DND-41 (cell line): Measurements from ENCODE around the gene DDX39A.

Source experiments
- ATAC-seq: fragments of 200-7000 bp; cut with Tn5 transposase; 3 replicates; pipeline ENCODE4 v1.9.1; 2021; ENCODE audit warnings: low read depth; ENCODE audit not compliant: insufficient read depth
- DNase-seq: peaks from one replicate; pipeline ENCODE4 v3.0.0-alpha.2; 2020
- H2AFZ ChIP-seq: 2 replicates; pipeline ENCODE4 v1.6.0; 2012; ENCODE audit warnings: low read depth, low read length
- H3K27ac ChIP-seq: 2 replicates; pipeline ENCODE4 v1.5.1; 2012; ENCODE audit warnings: low read length, inconsistent platforms
- H3K27me3 ChIP-seq: fragments of 200-600 bp; sonication (generic); 2 replicates; pipeline ENCODE4 v1.6.0; 2012; ENCODE audit warnings: low read length, mild to moderate bottlenecking, inconsistent platforms; ENCODE audit not compliant: insufficient read depth, poor library complexity
- H3K36me3 ChIP-seq: 2 replicates; pipeline ENCODE4 v1.5.1; 2012; ENCODE audit warnings: low read length, inconsistent platforms; ENCODE audit not compliant: insufficient read depth
- H3K4me1 ChIP-seq: 2 replicates; pipeline ENCODE4 v1.5.1; 2012; ENCODE audit warnings: mild to moderate bottlenecking, low read length; ENCODE audit not compliant: insufficient read depth
- H3K4me2 ChIP-seq: 2 replicates; pipeline ENCODE4 v1.6.0; 2012; ENCODE audit warnings: mild to moderate bottlenecking, moderate library complexity, low read length, inconsistent platforms; ENCODE audit not compliant: insufficient read depth
- H3K4me3 ChIP-seq, 2 experiments: fragments of 200-600 bp in 1 of 2; shearing (Covaris generic) in 1 of 2; 2 replicates each; pipeline ENCODE4 v1.5.1; 2012 to 2016; ENCODE audit warnings: inconsistent platforms in 2 of 2, low read length in 2 of 2, mild to moderate bottlenecking in 2 of 2, low read depth in 1 of 2, moderate library complexity in 1 of 2
- H3K79me2 ChIP-seq: 2 replicates; pipeline ENCODE4 v1.6.0; 2012; ENCODE audit warnings: low read length, inconsistent platforms; ENCODE audit not compliant: insufficient read depth
- H3K9ac ChIP-seq: 2 replicates; pipeline ENCODE4 v1.6.0; 2012; ENCODE audit warnings: low read depth, mild to moderate bottlenecking, inconsistent platforms, low read length, moderate library complexity
- H3K9me3 ChIP-seq: 2 replicates; pipeline ENCODE4 v1.5.1; 2012; ENCODE audit warnings: low read length, moderate library complexity, mild to moderate bottlenecking, inconsistent platforms; ENCODE audit not compliant: insufficient read depth, severe bottlenecking
- H4K20me1 ChIP-seq: 2 replicates; pipeline ENCODE4 v1.6.0; 2012; ENCODE audit warnings: low read length; ENCODE audit not compliant: insufficient read depth
- EZH2 ChIP-seq: IDR thresholded peaks from 3 replicates; pipeline ENCODE4 v1.6.1; 2012; ENCODE audit warnings: borderline replicate concordance, low read depth, mild to moderate bottlenecking, moderate library complexity, low read length, inconsistent platforms; ENCODE audit not compliant: severe bottlenecking
- TF ChIP-seq, protein P1 (sequence below): IDR thresholded peaks from 2 replicates; pipeline ENCODE4 v1.5.1; 2012; ENCODE audit warnings: borderline replicate concordance, low read length, moderate library complexity, mild to moderate bottlenecking; ENCODE audit not compliant: poor library complexity, severe bottlenecking; ENCODE audit errors: extremely low read depth

DDX39A gene

DNA sequence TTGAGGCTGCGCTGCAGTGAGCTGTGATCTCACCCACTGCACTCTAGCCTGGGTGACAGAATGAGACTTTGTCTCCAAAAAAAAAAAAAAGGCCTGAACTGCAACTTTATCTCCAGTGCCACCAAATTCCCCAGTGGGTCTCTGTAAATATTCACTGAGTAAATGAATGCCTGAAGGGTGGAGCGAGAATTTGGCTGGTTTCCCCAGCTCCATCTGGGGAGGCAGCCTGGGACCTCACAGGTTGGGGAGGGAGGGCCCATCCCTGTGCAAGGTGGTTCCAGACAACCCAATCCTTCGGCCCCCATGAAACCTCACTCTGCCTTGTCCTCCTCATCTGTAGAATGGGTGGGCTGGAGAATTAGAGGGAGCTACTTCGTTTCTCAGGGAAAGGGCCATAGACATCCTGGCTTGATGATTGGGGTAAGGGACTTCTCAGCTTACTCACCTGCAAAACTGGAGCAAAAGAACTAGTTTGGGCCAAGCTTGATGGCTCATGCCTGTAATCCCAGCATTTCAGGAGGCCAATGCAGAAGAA, 9.8 kb upstream of the DDX39A start:
- Histone ChIP-seq H3K4me1 (peaks cover 17% of the 10 kb centered on the region), H3K4me2 (no peak overlapping the region), H3K79me2 (peaks cover 15% of the 10 kb centered on the region), H2AFZ (no peak overlapping the region), H3K4me3 (no peak overlapping the region), H3K36me3 (no peaks in the 10 kb centered on the region; the same call in 1 of the 2 replicates), H4K20me1 (no peaks in the 10 kb centered on the region), H3K9ac (no peak overlapping the region), H3K27me3 (no peaks in the 10 kb centered on the region), H3K9me3 (no peaks in the 10 kb centered on the region), H3K27ac (no peak overlapping the region)
- no peak for DNase-seq
- no peak for TF ChIP-seq EZH2
- TF ChIP-seq, protein P1, sequence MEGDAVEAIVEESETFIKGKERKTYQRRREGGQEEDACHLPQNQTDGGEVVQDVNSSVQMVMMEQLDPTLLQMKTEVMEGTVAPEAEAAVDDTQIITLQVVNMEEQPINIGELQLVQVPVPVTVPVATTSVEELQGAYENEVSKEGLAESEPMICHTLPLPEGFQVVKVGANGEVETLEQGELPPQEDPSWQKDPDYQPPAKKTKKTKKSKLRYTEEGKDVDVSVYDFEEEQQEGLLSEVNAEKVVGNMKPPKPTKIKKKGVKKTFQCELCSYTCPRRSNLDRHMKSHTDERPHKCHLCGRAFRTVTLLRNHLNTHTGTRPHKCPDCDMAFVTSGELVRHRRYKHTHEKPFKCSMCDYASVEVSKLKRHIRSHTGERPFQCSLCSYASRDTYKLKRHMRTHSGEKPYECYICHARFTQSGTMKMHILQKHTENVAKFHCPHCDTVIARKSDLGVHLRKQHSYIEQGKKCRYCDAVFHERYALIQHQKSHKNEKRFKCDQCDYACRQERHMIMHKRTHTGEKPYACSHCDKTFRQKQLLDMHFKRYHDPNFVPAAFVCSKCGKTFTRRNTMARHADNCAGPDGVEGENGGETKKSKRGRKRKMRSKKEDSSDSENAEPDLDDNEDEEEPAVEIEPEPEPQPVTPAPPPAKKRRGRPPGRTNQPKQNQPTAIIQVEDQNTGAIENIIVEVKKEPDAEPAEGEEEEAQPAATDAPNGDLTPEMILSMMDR: no peak
- ATAC-seq: no peak

GRCh38 chr19:14427461-14427860, 8.3 kb upstream of the DDX39A start:
- Histone ChIP-seq H3K4me2 (no peak overlapping the region), H3K27me3 (no peaks in the 10 kb centered on the region), H4K20me1 (no peaks in the 10 kb centered on the region), H3K79me2 (peaks cover under 1% of the 10 kb centered on the region), H3K9me3 (no peaks in the 10 kb centered on the region), H3K4me1 (peaks cover 10% of the 10 kb centered on the region), H3K9ac (no peak overlapping the region), H3K27ac (no peak overlapping the region), H3K4me3 (no peak overlapping the region), H3K36me3 (no peaks in the 10 kb centered on the region), H2AFZ (no peak overlapping the region)
- DNase-seq (no peak), ATAC-seq (no peak)
- TF ChIP-seq EZH2: no peak
- TF ChIP-seq, protein P1: no peak

- no peaks in the 10 kb centered on the region for H3K4me1 ChIP-seq
- no peak for ATAC-seq
- DNase-seq: no peak
- H3K27ac ChIP-seq: no peak overlapping the region
- H3K9ac ChIP-seq: no peak overlapping the region
- no peak overlapping the region for H3K4me3 ChIP-seq
- TF ChIP-seq EZH2: no peak
- TF ChIP-seq, protein P1: no peak
- no peaks in the 10 kb centered on the region for H3K9me3 ChIP-seq
- no peaks in the 10 kb centered on the region for H3K79me2 ChIP-seq
- H4K20me1 ChIP-seq: no peaks in the 10 kb centered on the region
- no peak overlapping the region for H3K4me2 ChIP-seq
- no peaks in the 10 kb centered on the region for H3K27me3 ChIP-seq
- no peaks in the 10 kb centered on the region for H3K36me3 ChIP-seq
- H2AFZ ChIP-seq: no peak overlapping the region
Measured at GRCh38 chr19:14425696-14426138, 6.6 kb upstream of the DDX39A start.

DNA sequence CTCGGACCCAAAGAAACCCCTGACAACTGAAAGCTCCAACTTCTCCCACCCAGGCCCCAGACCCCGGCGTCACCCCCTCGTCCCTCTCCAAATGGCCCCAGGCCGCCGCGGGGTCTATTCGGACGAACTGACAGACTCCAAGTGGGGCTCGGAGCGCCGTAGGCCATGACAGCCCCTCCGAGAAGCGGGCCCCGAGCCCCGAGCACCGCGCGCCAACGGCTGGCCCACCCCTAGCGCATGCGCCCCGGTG, 360 bp downstream of the DDX39A start:
- Histone ChIP-seq H4K20me1 (peaks cover 44% of the 10 kb centered on the region), H3K79me2 (peaks cover 60% of the 10 kb centered on the region), H3K4me3 (peak overlapping the region; percentile 75 to 90; a peak in 3 of 4 replicates), H3K9ac (peak overlapping the region; percentile 93), H3K27ac (peak overlapping the region; percentile 97), H3K4me2 (peak overlapping the region; percentile 84), H3K27me3 (no peaks in the 10 kb centered on the region), H3K9me3 (no peaks in the 10 kb centered on the region), H3K4me1 (peaks cover 39% of the 10 kb centered on the region), H3K36me3 (peaks cover 35% of the 10 kb centered on the region), H2AFZ (peak overlapping the region; percentile 45; the same call in 1 of the 2 replicates)
- ATAC-seq: peak; percentile 71
- peak; percentile 87 for DNase-seq
- TF ChIP-seq, protein P1: no peak
- no peak for TF ChIP-seq EZH2
